Stimulated activated CD4-positive, alpha-beta T cell treated with anti-CD3 and anti-CD28 coated beads, Interleukin-12 subunit alpha, Interleukin-12 subunit beta, amount 100 ng/mL, for 48 hours (primary cell): ENCODE results near the gene RNU1-2.
"Not testable (repeated sequence)": the region's sequence is repeated elsewhere in the genome, so short reads cannot be mapped to it uniquely, and the experiment has no call there.

Experiments
- DNase-seq, 3 donors: peaks; one replicate each; pipeline ENCODE4 v3.0.0-alpha.2; 2020; ENCODE audit warnings: low read depth in 2 of 3, low spot score in 1 of 3

Gene RNU1-2

DNA sequence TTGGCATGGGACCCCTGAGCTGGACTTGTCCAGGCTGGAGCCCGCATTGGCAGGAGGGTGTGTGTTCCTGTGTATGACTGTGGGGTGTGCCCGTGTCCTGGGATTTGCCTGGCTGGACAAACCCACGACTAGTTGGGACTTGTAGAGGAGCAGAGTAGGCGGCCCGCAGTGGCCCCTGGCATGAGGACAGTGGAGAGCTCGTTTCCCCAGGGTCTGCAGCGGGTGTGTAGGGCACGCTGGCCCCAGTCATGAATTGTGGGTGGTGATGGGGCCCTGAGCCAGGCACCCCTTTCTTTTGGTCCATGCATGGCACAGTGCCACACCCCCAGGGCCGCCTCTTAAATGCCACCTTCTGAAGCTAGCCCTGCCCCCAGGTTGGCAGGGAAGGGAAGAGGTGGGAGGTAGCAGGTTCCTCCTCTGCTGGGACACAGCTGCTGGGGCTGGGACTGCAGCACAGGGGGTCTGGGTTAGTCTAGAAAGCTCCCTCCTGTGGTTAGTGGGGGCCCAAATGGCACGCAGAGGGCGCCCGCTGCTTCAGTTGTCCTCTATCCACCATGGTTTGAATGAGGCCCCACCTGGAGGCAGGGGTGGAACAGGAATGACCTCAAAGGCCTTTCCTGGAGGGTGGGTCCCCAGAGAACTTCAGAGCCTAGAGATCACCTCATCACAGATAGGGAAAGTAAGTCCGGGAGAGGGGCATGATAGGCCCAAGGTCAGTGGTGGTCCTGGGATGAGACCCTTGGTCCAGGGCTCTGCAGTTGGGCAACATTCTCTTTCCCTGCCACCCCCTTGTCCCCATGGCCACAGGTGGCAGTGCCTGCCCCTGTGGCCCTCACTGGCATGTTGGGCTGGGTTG is 30.1 kb downstream of the RNU1-2 start:
- DNase-seq: no peak

GRCh38 chr1:16926491-16927073 is 30.8 kb downstream of the RNU1-2 start:
- no peak for DNase-seq

GRCh38 chr1:16927256-16927655 is 31.5 kb downstream of the RNU1-2 start:
- no peak for DNase-seq

DNA sequence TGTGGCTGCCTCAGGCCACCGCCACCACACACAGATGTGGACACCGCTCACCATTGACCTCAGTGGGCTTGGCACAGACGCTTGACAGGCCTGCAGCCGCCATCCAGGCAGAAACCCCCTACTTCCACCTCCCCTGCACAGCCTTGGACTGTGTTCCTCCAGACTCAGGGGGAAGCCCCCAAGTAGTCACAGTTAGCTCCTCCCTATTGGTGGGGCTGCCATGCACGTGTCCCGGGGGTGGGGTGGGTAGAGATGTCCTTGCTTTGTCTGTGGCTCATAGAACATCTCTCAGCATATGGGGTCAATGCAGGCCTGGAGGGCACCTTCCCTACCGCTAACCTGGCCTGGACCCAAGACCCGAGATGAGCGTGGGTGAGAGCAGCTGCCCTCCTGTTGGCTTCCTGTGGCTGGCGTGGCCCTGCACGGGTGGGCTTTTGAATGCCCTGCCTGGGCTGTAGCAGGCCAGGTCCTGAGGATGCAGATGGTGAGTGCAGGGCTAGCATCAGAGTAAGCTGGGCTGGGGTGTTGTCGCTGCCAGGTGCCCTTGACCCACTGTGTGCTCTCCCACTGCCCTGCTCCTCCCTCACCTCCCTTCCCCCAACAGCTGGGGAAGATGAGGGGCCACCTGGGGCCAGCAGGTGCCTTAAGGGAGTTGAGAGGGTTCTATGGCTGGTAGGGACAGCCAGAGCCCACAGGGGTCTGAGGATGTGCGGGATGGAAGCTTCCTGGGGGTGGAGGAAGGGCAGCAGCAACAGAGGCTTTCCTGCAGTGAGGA is 32.1 kb downstream of the RNU1-2 start:
- DNase-seq: no peak

GRCh38 chr1:16929146-16930041 is 33.6 kb downstream of the RNU1-2 start:
- not testable (repeated sequence) for DNase-seq

DNA sequence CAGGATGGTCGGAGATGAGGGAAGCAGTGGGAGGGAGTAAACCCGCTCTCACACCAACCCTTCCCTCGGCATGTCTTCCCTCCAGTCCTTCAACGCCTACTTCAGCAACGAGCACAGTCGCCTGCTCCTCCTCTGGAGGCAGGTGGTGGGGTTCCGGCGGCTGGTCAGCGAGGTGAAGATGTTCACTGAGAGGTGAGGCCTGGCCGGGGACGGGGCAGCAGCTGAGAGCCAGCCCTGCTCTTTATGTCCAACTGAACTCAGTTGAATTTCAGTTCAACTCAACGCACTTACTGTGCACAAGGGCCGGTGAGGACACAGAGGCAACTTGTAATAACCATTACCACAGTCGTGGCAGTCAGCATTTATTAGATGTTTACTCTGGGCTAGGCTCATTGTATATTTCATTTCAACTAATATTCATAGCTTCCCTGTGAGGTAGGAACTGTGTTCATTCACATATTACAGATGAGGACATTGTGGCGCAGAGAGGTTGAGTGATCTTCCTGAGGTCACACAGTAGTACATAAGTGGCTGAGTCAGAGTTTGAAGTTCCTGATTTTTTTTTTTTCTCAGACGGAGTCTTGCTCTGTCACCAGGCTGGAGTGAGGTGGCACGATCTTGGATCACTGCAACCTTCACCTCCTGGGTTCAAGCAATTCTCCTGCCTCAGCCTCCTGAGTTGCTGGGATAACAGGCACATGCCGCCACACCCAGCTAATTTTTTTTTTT is 35.6 kb downstream of the RNU1-2 start:
- not testable (repeated sequence) for DNase-seq

- DNase-seq: not testable (repeated sequence)
These were observed 38.2 kb downstream of the RNU1-2 start for GRCh38 chr1:16933945-16934344.

DNA sequence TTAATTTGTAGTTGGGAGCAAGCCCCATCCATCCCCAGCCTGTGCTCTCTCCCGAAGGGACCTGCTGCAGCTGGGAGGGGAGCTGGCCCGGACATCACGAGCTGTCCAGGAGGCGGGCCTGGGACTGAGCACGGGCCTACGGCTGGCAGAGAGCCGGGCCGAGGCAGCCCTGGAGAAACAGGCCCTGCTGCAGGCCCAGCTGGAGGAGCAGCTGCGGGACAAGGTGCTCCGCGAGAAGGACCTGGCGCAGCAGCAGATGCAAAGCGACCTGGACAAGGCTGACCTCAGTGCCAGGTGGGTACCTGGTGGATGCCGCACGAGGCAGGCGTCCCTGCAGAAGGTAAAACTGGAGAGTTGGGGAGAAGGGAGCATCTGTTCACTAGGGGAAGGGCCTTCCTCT is 40.8 kb downstream of the RNU1-2 start:
- not testable (repeated sequence) for DNase-seq

- no peak for DNase-seq
These were observed 42.9 kb downstream of the RNU1-2 start for GRCh38 chr1:16938351-16939321.

DNA sequence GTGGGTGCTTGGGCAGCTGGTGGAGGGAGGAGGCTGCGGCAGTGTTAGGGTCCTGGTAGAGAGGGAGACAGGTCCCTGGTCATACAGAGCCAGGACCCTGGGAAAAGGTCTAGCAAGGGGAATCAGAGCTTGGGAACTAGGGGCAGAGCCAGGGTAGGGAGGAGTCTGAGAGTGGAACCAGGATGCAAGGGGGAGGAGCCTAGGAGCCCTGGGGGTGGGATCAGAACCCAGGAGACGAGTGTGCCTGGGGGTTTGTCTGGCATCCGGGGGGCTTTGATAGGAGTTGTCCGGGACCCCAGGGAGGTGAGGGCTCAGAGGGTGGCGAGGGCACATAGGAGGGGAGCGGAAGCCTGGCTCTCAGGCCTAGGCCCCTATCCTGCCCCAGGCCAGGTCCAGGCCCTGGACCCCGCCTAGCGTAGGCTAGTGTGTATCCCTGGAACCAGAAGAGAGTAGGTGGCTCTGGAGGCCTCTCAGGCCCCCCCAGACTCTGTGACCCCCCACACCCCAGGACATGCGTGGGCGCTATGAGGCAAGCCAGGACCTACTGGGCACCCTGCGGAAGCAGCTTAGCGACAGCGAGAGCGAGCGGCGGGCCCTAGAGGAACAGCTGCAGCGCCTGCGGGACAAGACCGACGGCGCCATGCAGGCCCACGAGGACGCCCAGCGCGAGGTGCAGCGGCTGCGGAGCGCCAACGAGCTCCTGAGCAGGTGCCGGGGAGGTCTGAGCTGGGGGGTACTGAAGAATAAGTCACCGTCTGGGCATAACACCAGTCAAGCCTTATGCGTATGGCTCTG is 43.8 kb downstream of the RNU1-2 start:
- not testable (repeated sequence) for DNase-seq

DNA sequence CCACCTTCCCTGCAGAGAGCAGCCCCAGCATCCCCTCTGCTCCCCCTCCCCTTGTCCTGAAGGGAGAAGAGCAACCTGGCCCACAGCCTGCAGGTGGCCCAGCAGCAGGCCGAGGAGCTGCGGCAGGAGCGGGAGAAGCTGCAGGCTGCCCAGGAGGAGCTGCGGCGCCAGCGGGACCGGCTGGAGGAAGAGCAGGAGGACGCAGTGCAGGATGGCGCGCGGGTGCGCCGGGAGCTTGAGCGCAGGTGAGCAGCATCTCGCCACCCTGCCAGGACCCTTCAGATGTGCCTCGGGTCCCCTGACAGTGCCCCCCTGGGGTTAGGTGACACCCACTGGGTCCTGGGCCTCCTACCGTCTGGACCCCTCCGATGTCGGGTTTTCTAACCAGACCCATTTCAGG is 48.3 kb downstream of the RNU1-2 start:
- DNase-seq: no peak

DNA sequence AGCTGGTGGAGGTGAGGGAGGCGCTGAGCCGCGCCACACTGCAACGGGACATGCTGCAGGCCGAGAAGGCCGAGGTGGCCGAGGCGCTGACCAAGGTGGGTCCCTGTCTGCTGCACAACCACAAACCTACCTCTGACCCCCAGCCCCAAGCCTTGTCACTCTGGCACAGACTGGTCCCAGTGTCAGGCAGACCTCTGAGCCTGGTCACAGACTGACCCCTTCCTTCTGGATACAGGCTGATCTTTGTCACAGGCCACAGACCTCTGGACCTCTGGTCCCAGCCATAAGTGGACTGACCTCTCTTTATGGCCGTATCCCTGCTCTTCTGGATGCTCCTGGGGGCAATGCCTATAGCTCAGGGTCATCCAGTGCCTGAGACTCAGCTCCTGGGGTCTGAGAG is 49.7 kb downstream of the RNU1-2 start:
- not testable (repeated sequence) for DNase-seq
